NCI-H187 treated with DMSO at 0.1 percent for 48 hours (cell line): Measurements from ENCODE around the gene ZNF121.

Experiments
- DNase-seq: peaks from one replicate; lab custom pipeline; 2025; lab: John Stamatoyannopoulos, UW

ZNF121 gene

DNA sequence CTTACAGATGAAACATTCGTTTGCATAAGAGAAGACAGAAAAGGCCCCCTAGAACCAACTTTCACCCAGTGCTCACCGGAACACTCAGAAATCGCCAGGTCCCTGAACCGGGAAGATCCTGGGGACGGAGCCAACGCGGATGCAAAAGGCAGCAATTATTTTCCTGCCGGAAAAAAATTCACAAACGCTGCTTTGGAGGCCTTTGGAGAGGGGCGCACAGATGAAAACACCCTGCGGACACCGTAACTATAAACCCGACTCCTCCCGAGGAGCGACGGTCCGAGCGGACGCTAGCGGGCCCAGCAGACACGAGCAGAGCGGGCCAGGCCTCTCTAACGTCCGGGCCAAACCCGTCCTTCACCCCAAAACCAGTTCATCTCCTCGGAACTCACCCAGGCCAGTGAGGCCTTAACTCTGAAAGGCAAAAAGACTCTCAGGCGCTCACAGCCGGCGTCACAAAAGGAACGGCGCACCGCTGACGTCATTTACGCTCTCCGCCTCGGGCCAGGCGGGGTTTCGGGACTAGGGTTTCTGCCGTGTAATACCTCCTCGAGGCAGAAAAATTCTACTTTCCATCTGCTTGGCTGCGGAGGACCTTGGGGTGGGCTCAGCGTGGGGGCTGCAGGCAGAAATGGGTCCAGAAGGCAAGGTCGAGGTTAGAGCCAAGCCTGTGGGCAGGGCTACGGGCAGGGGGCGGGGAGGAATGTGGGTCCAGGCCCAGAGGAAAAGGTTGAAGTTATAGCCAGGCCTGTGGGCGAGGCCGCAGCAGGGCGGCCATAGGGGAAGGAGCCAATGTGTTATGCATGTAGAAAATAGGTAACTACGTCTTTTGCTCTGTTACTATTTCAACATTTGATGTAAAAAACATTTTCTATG is 45.9 kb downstream of the ZNF121 start, which contains the start of gene ZNF426:
ZNF426 (minus strand) TSS at position 463 of the 876 bp plus-strand sequence. CDS start 2,413 bp downstream, outside the sequence.
- no peak for DNase-seq

DNA sequence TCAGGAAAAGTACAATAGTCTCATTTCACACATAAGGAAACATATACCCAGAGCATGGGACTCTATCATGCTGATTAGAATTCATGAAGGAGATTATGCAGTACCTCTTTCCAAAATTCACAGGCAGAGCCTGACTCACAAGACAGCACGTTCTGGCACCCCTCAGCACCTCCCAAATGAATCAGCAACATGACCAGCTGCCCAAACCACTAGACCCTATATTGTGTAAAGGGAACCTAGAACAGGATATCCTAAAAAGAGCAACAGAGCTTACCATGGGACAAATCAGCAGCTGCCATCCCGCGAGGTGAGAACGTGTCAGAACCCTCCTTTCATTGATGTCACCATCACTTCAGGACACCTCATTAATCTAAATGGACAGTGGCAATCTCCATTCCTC is 48.4 kb downstream of the ZNF121 start:
- DNase-seq: no peak

DNA sequence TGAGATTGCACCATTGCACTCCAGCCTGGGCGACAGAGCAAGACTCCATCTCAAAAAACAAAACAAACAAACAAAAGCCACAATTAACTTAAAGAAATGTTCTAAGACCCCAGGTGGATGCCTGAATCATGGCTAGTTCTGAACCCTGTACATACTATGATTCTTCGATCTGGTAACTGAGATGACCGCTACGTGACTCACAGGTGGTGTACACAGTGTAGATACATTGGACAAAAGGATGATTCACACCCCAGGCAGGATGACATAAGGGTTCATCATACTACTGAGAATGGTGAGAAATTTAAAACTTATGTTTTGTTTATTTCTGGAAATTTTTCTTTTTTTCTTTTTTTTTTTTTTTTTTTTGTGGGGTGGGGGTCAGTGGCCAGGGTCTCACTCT is 52.4 kb downstream of the ZNF121 start:
- DNase-seq: no peak

DNA sequence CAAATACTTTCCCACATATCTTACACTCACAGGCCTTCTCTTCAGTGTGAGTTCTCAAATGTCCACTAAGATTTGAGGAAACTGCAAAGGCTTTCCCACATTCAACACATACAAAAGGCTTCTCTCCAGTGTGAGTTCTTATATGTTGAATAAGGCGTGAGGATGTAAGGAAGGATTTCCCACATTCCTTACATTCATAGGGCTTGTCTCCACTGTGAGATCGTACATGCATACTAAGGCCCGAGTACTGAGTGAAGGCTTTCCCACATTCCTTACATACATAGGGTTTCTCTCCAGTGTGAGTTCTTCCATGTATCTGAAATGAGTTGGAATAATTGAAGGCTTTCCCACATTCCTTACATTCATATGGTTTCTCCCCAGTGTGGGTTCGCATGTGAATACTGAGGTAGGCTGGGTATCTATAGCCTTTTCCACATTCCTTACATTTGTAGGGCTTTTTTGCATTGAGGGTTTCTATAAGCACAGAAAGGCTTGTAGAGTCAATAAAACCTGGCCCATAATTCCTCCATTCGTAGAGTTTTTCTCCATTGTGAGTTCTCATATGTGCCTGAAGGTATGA is 55.5 kb downstream of the ZNF121 start:
- DNase-seq: no peak

DNA sequence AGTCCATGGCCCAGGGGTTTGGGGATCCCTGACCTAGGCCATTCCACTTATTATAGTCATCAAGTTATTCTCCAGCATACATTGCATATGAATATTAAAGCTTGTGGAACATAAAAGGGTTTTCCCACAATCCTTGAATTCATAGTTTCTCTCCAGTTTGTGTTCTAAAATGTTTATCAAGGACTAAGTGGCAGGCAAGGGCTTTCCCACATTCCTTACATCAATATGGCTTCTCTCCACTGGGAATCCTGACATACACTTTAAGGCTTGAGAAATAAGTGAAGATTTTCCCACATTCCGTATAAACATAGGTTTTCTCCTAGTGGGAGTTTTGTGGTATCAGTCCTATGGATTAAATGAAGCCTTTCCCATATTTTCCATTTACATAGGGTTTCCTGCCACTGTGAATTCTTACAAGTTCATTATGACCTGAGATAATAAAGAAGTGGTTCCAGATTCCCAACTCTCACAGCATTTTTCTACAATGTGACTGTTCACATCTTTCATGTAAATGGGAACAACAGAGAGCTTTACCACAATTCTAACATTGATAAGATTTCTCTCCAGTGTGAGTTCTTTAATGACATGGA is 60.3 kb downstream of the ZNF121 start:
- no peak for DNase-seq
